Measurements from ENCODE around the gene PRPS1. TPM values are rescaled to one million over a fixed set of nuclear protein-coding genes. Genes with fewer than 3 reads are reported as not detected.

PRPS1 gene
- total and polyA plus RNA-seq, 2 donors (not counting 1 experiment from before 2014, with no cell fraction given), result 17.0 to 104 TPM

DNA sequence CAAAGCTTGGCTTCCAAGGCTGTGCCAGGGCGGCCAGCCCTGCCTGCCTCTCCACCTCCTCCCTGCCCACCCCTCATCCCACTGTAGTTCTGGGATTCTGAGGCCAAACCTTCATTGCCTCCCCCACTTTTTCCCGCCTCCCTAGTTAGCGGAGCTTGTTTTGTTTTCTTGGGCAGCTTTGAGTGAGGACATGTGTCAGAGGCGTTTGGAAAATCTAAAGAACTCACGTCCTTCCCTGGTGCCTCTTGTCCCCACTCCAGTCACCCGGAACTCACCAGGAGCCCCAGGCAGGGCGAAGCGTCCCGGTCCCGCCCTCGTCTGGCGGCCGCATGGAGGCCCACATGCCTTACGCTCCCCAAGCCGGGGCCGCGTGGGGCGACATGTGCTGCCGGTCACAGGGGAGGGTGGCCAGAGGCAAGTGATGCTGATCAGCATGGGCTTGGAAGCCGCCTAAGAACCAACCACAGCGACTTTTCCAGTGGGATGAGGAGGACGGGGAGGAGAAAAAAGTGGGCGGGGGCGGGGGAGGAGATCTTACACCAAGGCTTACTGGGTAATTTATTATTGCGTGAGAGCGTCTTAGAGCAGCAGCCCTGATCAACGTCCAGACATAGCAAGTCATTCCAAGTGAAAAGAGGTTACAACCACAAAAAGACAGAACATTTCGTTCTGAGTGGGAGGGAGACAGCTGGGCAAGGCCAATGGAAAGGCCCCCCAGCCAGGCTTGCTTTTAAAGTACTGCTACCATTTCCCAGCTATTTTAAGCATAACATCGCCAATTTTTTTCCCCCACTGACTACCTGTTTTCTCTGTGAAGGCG, 48.5 kb downstream of the PRPS1 start:
- Histone ChIP-seq H3K4me3 (replicated peaks in 1 of 4; ENCODE audit: control extremely low read depth in 1 of 4, insufficient read depth in 1 of 4, low read depth in 3 of 4, low read length in 4 of 4) (peak overlapping the region; percentile 50 to 90 (median 57)), H2AFZ (ENCODE audit: low read length) (no peak overlapping the region), H3K79me2 (ENCODE audit: control insufficient read depth, insufficient read depth, low read length) (no peaks in the 10 kb centered on the region), H3K27ac (ENCODE audit: insufficient read depth, low read length) (peak overlapping the region; percentile 61), H3K4me1 (ENCODE audit: control insufficient read depth, extremely low read depth, insufficient read depth, low read length) (peaks cover 11% of the 10 kb centered on the region), H3K9ac (ENCODE audit: insufficient read depth, low read length) (peak overlapping the region; percentile 55), H3K36me3 (ENCODE audit: control insufficient read depth, insufficient read depth, low read length) (no peaks in the 10 kb centered on the region), H3K27me3 (ENCODE audit: control insufficient read depth, insufficient read depth, low read length) (peaks cover 3% of the 10 kb centered on the region), H3K4me2 (ENCODE audit: extremely low read depth, insufficient read depth, low read length) (peak overlapping the region; percentile 87), H4K20me1 (ENCODE audit: control insufficient read depth, extremely low read depth, insufficient read depth, low read length) (no peaks in the 10 kb centered on the region), H3K9me3 (ENCODE audit: control insufficient read depth, insufficient read depth, low read depth, low read length) (no peaks in the 10 kb centered on the region)
- TF ChIP-seq, protein P1, sequence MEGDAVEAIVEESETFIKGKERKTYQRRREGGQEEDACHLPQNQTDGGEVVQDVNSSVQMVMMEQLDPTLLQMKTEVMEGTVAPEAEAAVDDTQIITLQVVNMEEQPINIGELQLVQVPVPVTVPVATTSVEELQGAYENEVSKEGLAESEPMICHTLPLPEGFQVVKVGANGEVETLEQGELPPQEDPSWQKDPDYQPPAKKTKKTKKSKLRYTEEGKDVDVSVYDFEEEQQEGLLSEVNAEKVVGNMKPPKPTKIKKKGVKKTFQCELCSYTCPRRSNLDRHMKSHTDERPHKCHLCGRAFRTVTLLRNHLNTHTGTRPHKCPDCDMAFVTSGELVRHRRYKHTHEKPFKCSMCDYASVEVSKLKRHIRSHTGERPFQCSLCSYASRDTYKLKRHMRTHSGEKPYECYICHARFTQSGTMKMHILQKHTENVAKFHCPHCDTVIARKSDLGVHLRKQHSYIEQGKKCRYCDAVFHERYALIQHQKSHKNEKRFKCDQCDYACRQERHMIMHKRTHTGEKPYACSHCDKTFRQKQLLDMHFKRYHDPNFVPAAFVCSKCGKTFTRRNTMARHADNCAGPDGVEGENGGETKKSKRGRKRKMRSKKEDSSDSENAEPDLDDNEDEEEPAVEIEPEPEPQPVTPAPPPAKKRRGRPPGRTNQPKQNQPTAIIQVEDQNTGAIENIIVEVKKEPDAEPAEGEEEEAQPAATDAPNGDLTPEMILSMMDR (conservative IDR thresholded peaks at IDR 0.05 in 1 of 2, IDR thresholded peaks at IDR 0.05 in 1 of 2; ENCODE audit: low read depth in 1 of 2, low read length in 2 of 2), result no peak
- TF ChIP-seq EZH2 (IDR thresholded peaks at IDR 0.05; ENCODE audit: low read length, missing control alignments), result no peak
- peak; percentile 88 to 97 for DNase-seq (ENCODE audit: low read depth in 2 of 2)

DNA sequence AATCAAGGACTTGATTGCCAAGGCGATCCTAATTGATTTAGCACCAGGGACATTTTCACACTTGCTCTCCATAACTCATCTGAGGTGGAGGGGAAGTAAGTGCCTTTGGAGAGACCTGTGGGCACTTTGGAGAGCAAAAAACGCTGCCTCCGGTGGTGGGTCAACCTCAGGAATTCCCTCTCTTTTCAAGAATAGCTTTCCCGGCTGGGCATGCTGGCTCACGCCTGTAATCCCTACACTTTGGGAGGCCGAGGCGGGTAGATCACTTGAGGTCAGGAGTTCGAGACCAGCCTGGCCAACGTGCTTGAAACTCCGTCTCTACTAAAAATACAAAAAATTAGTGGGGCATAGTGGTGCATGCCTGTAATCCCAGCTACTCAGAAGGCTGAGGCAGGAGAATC, 49.2 kb downstream of the PRPS1 start:
- Histone ChIP-seq H3K4me3 (replicated peaks in 1 of 4; ENCODE audit: control extremely low read depth in 1 of 4, insufficient read depth in 1 of 4, low read depth in 3 of 4, low read length in 4 of 4) (peak overlapping the region in 2 of 4 experiments; percentile 37 to 58), H4K20me1 (ENCODE audit: control insufficient read depth, extremely low read depth, insufficient read depth, low read length) (no peaks in the 10 kb centered on the region), H3K36me3 (ENCODE audit: control insufficient read depth, insufficient read depth, low read length) (no peaks in the 10 kb centered on the region)

DNA sequence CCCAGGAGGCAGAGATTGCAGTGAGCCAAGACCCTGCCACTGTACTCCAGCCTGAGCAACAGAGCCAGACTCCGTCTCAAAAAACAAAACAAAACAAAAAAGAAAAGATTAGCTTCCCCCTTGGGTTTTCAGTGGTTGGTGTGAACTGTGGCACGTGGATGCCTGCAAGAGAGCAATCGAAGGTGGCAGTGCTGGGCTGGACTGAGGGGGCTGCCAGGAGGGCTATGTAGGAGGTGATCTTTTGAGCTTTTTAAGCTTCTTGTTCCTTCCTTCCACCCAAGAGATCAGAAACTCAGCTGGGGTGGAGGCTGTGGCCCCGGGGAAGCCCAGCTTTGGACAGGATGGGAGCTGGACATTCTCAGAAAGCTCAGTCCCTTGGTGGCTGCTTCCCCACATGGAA, 49.6 kb downstream of the PRPS1 start:
- Histone ChIP-seq H3K9me3 (ENCODE audit: control insufficient read depth, insufficient read depth, low read depth, low read length) (no peaks in the 10 kb centered on the region), H3K79me2 (ENCODE audit: control insufficient read depth, insufficient read depth, low read length) (no peaks in the 10 kb centered on the region), H3K36me3 (ENCODE audit: control insufficient read depth, insufficient read depth, low read length) (no peaks in the 10 kb centered on the region), H3K27me3 (ENCODE audit: control insufficient read depth, insufficient read depth, low read length) (peaks cover 3% of the 10 kb centered on the region), H3K27ac (ENCODE audit: insufficient read depth, low read length) (no peak overlapping the region), H2AFZ (ENCODE audit: low read length) (no peak overlapping the region), H3K4me2 (ENCODE audit: extremely low read depth, insufficient read depth, low read length) (no peak overlapping the region), H3K9ac (ENCODE audit: insufficient read depth, low read length) (no peak overlapping the region), H3K4me1 (ENCODE audit: control insufficient read depth, extremely low read depth, insufficient read depth, low read length) (peaks cover 11% of the 10 kb centered on the region), H4K20me1 (ENCODE audit: control insufficient read depth, extremely low read depth, insufficient read depth, low read length) (no peaks in the 10 kb centered on the region), H3K4me3 (replicated peaks in 1 of 4; ENCODE audit: control extremely low read depth in 1 of 4, insufficient read depth in 1 of 4, low read depth in 3 of 4, low read length in 4 of 4) (no peak overlapping the region)
- no peak for TF ChIP-seq EZH2 (IDR thresholded peaks at IDR 0.05; ENCODE audit: low read length, missing control alignments)
- DNase-seq (ENCODE audit: low read depth in 2 of 2), result no peak

More for the DNA sequence above, 49.2 kb downstream of the PRPS1 start:
- peaks cover 11% of the 10 kb centered on the region for H3K4me1 ChIP-seq (ENCODE audit: control insufficient read depth, extremely low read depth, insufficient read depth, low read length)
- H2AFZ ChIP-seq (ENCODE audit: low read length), result no peak overlapping the region
- H3K9ac ChIP-seq (ENCODE audit: insufficient read depth, low read length), result no peak overlapping the region
- no peak overlapping the region for H3K4me2 ChIP-seq (ENCODE audit: extremely low read depth, insufficient read depth, low read length)
- no peaks in the 10 kb centered on the region for H3K79me2 ChIP-seq (ENCODE audit: control insufficient read depth, insufficient read depth, low read length)
- H3K27me3 ChIP-seq (ENCODE audit: control insufficient read depth, insufficient read depth, low read length), result peaks cover 3% of the 10 kb centered on the region
- DNase-seq (ENCODE audit: low read depth in 2 of 2), result peak; percentile 42 to 47
- H3K9me3 ChIP-seq (ENCODE audit: control insufficient read depth, insufficient read depth, low read depth, low read length), result no peaks in the 10 kb centered on the region
- peak overlapping the region; percentile 61 for H3K27ac ChIP-seq (ENCODE audit: insufficient read depth, low read length)
- TF ChIP-seq, protein P1 (conservative IDR thresholded peaks at IDR 0.05 in 1 of 2, IDR thresholded peaks at IDR 0.05 in 1 of 2; ENCODE audit: low read depth in 1 of 2, low read length in 2 of 2), result no peak
- TF ChIP-seq EZH2 (IDR thresholded peaks at IDR 0.05; ENCODE audit: low read length, missing control alignments), result no peak

Data from fibroblast of lung (primary cell).